HG03520 (cell line): ENCODE data around the gene RAPGEF4.
"Not testable (repeated sequence)": the region's sequence is repeated elsewhere in the genome, so short reads cannot be mapped to it uniquely, and the experiment has no call there.

Experiments
- ATAC-seq: cut with Tn5 transposase; IDR thresholded peaks from one replicate; pipeline ENCODE4 v1.9.1; 2021; ENCODE audit warnings: mild to moderate bottlenecking, moderate library complexity; ENCODE audit not compliant: unreplicated experiment

RAPGEF4 gene

GRCh38 chr2:172725746-172726145, 9.9 kb upstream of the RAPGEF4 start:
- ATAC-seq = no peak

GRCh38 chr2:172726172-172726735, 9.4 kb upstream of the RAPGEF4 start:
- ATAC-seq = no peak

DNA sequence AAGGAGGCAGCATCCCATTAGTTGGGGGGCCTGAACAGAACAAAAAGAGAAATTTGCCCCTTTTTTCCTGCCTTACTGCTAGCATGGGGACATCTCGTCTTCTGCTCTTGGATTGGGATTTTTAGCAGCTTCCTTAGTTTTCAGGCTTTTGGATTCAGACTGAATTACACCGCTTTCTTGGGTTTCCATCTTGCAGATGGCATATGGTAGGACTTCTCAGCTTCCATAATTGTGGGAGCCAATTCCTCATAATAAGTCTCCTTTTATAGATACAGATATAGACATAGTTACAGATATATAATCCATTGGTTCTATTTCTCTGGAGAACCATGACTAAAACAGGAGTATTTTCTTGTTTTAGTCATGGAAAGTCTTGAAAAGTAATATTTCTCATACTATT, 5.2 kb upstream of the RAPGEF4 start:
- ATAC-seq = no peak

GRCh38 chr2:172734711-172735581, 699 bp upstream of the RAPGEF4 start:
- ATAC-seq = no peak

DNA sequence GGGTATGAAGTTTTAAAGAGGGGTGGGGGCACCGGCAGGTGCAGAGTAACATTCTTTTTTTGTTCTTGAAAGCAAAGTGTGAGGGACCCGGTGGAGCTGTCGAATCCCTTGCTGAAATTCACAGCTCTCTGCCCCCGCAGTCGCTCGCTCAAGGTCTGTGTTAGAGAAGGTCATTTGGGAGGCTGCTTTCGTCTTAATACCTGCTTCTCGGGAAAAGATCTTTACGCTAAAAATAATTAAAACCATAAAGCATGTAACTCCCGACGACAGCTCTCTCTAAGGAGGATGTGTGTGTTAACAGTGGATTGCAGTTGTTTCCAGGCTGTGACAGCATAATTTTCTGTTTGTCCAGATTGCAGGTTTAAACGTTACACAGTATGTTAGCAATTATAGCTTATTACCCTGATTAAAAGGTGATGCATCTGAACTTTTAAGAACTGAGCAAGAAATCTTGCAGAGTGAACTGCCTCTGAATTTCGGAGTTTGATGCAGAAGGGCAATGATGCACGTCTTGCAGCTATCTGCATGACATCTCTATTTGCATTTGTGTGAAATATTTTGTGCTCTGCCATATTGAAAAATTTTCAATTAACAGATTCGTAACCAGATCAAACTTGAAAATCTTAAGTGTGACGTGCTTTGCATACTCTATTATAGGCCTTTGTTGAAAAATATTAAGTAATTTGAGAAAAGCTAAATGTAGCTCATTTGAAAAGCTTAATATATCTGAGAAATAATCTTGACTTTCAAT, 954 bp downstream of the RAPGEF4 start:
- ATAC-seq = no peak

GRCh38 chr2:172739661-172740266, 4.1 kb downstream of the RAPGEF4 start:
- no peak for ATAC-seq

DNA sequence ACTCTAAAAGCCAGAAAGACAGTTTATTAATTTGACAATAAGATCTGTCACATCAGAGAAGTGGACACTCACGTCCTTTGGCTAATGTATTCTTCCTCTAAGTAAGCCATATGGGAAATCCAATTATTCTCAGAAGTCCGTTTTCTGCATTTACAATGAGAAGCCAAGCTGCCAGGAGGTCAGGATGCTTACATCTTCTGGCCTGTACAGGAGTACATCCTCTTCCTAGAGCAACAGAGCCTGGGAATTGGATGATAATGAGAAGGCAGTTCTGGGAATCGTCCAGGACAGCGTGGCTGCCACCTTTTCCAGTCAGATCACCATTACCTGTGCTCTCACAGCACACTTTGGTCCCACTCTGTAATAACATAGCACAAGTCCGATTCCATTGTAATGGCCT, 5.2 kb downstream of the RAPGEF4 start:
- no peak for ATAC-seq

- no peak for ATAC-seq
These were observed 7.4 kb downstream of the RAPGEF4 start for GRCh38 chr2:172742931-172743540.

DNA sequence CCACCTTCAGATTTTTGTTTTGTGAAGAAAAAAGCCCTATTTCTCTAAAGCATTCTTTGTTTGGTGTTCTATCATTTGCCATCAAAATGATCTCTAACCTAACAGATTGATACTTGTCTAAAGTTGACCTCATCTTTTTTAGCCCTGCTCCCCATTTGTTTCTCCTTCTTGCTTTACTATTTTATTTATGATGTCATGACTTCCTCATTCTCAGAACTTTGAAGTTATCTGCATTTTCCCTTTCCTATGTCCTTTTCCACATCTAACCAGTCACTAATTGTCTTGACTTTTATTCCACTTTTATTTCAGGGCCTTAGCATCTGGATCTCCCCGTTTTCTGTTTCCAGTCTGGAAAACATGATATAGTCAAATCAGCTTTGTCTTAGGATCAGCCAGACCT, 8.3 kb downstream of the RAPGEF4 start:
- ATAC-seq = no peak

- no peak for ATAC-seq
These were observed 10.0 kb downstream of the RAPGEF4 start for GRCh38 chr2:172745636-172746035.

DNA sequence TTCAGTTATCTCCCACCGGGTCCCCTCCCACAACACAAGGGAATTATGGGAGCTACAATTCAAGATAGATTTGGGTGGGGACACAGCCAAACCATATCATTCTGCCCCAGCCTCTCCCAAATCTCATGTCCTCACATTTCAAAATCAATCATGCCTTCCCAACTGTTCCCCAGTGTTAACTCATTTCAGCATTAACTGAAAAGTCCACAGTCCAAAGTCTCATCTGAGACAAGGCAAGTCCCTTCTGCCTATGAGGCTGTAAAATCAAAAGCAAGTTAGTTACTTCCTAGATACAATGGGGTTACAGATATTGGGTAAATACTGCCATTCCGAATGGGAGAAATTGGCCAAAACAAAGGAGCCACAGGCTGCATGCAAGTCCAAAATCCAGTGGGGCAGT, 12.9 kb downstream of the RAPGEF4 start:
- ATAC-seq = not testable (repeated sequence)

GRCh38 chr2:172749388-172749787, 13.7 kb downstream of the RAPGEF4 start:
- no peak for ATAC-seq

GRCh38 chr2:172751564-172751963, 15.9 kb downstream of the RAPGEF4 start:
- no peak for ATAC-seq

GRCh38 chr2:172753610-172754009, 18.0 kb downstream of the RAPGEF4 start:
- ATAC-seq = no peak

DNA sequence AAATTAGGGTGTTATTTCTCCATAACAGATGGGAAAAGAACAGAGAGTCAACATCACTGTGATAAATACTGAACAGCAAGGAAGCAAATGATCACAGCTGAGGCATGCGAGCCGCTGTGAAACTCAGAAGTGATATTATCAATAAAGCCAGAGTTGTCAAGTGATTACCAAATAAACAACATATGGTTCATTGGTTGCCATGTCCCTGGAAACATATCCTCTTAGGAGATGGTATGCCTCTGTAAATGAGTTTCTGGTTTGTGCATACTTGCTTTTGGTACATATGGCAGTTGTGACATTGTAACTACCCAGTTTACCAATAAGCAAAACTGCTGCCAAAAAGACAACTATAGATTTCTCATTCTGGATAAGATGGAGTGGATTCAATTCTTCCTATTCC, 23.8 kb downstream of the RAPGEF4 start:
- no peak for ATAC-seq

- no peak for ATAC-seq
These were observed 25.7 kb downstream of the RAPGEF4 start for GRCh38 chr2:172761306-172761705.

DNA sequence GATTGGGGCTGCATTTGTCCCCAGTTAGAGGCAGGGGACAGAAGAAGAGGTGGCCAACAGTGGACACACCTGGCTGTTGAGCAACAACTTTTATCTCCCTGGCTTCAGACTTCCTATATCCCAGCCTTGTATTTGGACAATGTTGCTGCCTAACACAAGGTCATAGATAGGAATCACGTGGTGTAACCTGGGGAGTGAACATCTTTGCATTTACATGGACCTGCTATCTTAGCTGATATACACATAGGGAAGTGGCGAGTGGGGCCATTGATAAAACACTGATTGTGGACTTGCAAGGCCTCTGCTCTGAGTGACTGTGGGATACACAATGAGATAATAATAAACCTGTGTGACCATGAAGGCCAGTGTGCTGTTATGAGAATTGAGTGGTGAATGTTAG, 26.9 kb downstream of the RAPGEF4 start:
- no peak for ATAC-seq

DNA sequence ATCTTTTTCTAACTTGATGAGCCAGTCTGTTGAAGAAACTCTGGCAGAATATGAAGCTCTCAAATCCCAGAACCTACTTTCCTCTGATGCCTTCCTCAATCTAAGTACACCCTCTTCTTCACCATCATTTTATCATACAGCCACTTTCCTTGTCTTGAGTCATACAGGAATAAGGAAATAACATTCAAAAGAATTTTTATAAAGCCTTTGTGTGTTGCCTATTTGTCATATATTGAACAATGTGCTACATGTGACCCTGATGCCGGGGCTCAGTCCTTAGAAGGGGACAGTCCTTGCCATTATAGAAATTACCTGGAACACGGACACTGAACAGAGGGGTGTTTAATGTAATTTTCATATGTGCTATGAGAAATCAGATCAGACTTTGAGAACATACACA, 27.4 kb downstream of the RAPGEF4 start:
- ATAC-seq = no peak

GRCh38 chr2:172765662-172766061, 30.0 kb downstream of the RAPGEF4 start:
- no peak for ATAC-seq

DNA sequence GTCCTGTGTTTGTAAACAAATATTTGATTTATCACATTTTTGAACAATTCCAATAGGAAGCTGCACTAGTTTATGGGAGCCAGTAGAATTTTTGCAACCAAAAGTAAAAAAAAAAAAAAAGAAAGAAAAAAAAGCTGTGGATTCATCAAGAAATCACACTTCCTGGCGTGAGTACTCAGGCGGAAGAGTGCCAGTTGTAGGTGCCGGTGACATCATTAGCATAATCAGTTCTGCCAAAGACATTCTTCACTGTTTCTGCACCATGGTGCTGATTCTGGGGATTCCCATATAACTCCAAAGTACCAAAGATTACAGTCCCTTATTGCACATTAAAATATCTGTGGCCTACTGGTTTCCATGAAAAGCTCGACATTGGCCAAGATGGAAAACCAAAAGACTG, 32.8 kb downstream of the RAPGEF4 start:
- no peak for ATAC-seq

DNA sequence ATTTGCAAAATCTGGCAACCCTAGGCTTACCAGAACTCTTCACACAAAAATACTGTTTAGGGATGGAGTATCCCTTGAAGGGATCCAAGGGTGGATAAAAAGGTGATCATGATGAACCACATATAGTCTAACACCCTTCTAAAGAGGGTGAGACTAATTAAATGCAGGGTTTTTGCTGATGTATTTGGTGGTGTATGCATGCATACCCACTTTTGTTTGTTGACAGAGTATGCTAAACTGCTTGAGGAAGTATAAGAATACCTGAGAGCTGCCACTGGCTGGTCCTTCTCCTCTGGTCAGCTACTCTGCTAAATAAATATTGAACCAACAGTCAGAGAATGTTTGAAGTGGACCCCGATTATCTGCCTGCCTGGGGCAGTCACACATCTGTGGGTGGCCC, 34.2 kb downstream of the RAPGEF4 start:
- no peak for ATAC-seq
